ENCODE data around the gene ITGAX.

Gene ITGAX

GRCh38 chr16:31355431-31356100 lies 590 bp downstream of the ITGAX start:
- POLR2A ChIA-PET = no interaction called here
- TF ChIP-seq, protein P1, sequence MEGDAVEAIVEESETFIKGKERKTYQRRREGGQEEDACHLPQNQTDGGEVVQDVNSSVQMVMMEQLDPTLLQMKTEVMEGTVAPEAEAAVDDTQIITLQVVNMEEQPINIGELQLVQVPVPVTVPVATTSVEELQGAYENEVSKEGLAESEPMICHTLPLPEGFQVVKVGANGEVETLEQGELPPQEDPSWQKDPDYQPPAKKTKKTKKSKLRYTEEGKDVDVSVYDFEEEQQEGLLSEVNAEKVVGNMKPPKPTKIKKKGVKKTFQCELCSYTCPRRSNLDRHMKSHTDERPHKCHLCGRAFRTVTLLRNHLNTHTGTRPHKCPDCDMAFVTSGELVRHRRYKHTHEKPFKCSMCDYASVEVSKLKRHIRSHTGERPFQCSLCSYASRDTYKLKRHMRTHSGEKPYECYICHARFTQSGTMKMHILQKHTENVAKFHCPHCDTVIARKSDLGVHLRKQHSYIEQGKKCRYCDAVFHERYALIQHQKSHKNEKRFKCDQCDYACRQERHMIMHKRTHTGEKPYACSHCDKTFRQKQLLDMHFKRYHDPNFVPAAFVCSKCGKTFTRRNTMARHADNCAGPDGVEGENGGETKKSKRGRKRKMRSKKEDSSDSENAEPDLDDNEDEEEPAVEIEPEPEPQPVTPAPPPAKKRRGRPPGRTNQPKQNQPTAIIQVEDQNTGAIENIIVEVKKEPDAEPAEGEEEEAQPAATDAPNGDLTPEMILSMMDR (IDR thresholded peaks at IDR 0.05; ENCODE audit: control extremely low read depth, extremely low read depth, low read depth, missing control alignments) = no peak
- CTCF ChIA-PET = interaction anchor here (1.0 to 1.4 kb wide), 2 partner anchors 11 to 27 kb away, joined by 3 read pairs; no protein-coding TSS in a partner anchor
- DNase-seq (ENCODE audit: extremely low spot score) = no peak

DNA sequence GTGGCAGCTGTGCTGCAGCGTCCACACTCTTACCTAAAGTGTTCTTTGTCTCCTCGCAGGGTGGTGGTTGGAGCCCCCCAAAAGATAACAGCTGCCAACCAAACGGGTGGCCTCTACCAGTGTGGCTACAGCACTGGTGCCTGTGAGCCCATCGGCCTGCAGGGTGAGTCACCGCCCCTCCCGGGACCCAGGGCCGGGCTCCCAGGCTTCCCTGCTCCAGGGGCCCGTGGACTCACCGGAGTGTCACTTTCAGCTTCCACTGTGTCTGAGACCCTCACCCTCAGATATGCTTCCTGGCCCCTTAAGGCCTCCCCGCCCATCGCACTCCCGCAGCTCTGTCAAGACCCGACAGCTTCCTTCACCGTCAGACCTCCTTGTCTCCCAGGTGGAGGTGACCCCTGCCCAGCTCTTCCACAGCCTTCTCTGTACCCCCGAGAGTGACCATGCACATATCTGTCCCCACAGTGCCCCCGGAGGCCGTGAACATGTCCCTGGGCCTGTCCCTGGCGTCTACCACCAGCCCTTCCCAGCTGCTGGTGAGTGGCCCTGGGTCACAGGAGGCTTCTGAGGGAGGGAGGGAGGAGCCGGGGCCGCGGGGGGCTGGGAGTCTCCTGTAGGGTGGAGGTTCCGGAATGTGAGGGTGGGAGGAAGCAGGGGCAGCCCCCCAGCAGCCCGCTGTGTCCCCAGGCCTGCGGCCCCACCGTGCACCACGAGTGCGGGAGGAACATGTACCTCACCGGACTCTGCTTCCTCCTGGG lies 1.8 kb downstream of the ITGAX start:
- ChIA-PET POLR2A (no interaction called here), CTCF (interaction anchor here (1.0 to 1.4 kb wide), 4 partner anchors 8 to 26 kb away, joined by 3 read pairs; no protein-coding TSS in a partner anchor)
- DNase-seq (ENCODE audit: extremely low spot score) = no peak
- TF ChIP-seq, protein P1 (IDR thresholded peaks at IDR 0.05; ENCODE audit: control extremely low read depth, extremely low read depth, low read depth, missing control alignments) = no peak

- ChIA-PET POLR2A (no interaction called here), CTCF (interaction anchor here (1.0 to 1.1 kb wide), 2 partner anchors 25 to 29 kb away, joined by 3 to 4 read pairs; no protein-coding TSS in a partner anchor)
- DNase-seq (ENCODE audit: extremely low spot score) = peak; percentile 52
- TF ChIP-seq, protein P1 (IDR thresholded peaks at IDR 0.05; ENCODE audit: control extremely low read depth, extremely low read depth, low read depth, missing control alignments) = peak; percentile 30
Observed at GRCh38 chr16:31357324-31358109, 2.5 kb downstream of the ITGAX start.

DNA sequence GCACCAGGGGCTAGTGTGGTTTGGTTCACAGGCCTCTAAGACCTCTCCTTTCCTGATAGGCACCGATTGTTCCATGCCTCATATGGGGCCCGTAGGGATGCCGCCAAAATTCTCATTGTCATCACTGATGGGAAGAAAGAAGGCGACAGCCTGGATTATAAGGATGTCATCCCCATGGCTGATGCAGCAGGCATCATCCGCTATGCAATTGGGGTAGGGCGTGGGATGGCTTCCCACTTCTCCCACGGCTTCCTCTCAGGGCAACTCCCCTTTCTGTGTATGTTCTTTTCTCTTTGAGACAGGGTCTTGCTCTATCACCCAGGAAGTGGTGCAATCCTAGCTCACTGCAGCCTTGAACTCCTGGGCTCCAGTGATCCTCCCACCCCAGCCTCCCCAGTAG lies 5.3 kb downstream of the ITGAX start:
- no peak for DNase-seq (ENCODE audit: extremely low spot score)
- ChIA-PET CTCF (interaction anchor here (1.3 to 1.4 kb wide), 3 partner anchors 16 to 192 kb away, joined by 3 to 6 read pairs (median 3); no protein-coding TSS in a partner anchor), POLR2A (no interaction called here)
- TF ChIP-seq, protein P1 (IDR thresholded peaks at IDR 0.05; ENCODE audit: control extremely low read depth, extremely low read depth, low read depth, missing control alignments) = no peak

- POLR2A ChIA-PET = no interaction called here
- TF ChIP-seq, protein P1 (IDR thresholded peaks at IDR 0.05; ENCODE audit: control extremely low read depth, extremely low read depth, low read depth, missing control alignments) = no peak
- CTCF ChIA-PET = interaction anchor here (1.1 to 1.4 kb wide), 4 partner anchors 15 to 28 kb away, joined by 3 to 6 read pairs (median 4); no protein-coding TSS in a partner anchor
- no peak for DNase-seq (ENCODE audit: extremely low spot score)
Observed at GRCh38 chr16:31361201-31362110, 6.5 kb downstream of the ITGAX start.

Measured in GM10248 (cell line).